Inferior parietal cortex (tissue), 1 donor: ENCODE measurements around the gene OR8K1.

Experiments used
- DNase-seq: peaks from one replicate; pipeline ENCODE4 v3.0.0-alpha.2; 2016; ENCODE audit errors: extremely low spot score

OR8K1 gene

GRCh38 chr11:56345739-56346138, at the start of gene OR8K1:
Gene OR8K1, plus strand, starts transcription at chr11:56346039. Its CDS starts 0 bp downstream, at chr11:56346039.
- DNase-seq = no peak

DNA sequence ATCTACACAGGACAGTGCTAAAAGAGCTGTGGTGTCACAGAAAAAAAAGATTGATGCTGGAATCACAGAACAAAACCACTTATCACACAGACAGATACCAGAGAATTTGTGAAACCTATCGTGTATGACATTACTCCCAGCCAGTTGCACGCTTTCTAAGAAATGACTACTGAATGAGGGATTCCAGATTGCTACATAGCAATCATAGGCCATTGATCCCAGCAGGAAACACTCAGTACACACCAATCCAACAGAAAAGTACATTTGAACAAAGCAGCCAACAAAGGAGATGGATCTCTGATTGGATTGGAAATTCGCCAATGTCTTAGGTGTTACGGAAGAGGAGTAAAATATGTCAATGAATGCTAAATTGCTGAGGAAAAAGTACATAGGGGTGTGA, 48.9 kb upstream of the OR8K1 start:
- DNase-seq = no peak

DNA sequence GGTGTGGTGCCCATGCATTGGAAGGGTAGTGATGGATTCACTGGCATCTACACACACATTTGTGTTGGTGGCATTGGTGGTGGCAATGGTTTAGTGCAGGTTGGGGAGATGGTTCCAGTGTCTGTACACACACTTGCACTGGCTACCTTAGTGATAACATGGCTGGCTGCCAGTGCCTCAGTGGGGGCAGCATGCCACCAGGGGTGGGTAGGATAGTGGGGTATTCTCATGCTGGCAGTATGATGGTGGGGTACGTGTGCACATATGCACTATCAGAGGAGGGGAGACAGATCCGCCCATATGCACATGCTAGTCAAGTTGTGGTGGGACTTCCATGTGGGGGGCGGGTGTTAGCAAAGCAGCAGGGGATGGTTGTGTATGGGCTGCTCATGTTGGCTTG, 38.0 kb upstream of the OR8K1 start:
- DNase-seq = no peak

- DNase-seq = no peak
Observed at GRCh38 chr11:56314844-56315243, 31.0 kb upstream of the OR8K1 start, which contains the start of gene OR8K3. Gene OR8K3, plus strand, starts transcription at chr11:56315144. Its CDS starts 3,163 bp downstream, at chr11:56318307.

DNA sequence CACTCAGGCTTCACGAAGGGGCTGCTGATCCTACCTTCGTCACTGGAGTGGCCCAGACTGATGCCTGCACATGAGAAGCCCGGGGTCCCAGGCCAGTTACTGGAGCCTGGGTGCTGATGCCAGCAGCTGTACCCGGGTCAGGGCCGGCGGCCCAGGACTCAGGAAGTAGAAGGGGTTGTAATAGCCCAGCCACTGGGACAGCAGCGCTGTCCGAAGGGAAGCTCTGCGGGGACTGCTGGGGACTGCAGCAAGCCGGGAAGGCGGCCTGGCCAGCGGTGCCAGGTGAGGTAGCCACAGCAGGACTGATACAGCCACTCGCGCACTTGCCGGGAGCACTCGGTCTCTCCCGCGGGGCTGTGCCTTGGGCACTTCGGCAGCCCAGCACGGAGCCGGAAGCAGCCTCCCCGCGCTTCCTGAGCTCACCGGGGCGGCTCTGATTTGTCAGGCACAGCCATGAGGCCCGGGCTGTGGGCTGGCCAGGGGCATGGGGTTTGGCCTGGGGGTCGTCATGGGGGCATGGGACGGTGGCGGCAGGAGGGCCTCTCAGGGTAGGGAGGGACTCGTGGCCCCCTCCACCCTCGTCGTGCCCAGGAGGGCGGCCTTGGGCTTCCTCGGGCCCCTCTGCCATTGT, 13.9 kb upstream of the OR8K1 start:
- DNase-seq = no peak

DNA sequence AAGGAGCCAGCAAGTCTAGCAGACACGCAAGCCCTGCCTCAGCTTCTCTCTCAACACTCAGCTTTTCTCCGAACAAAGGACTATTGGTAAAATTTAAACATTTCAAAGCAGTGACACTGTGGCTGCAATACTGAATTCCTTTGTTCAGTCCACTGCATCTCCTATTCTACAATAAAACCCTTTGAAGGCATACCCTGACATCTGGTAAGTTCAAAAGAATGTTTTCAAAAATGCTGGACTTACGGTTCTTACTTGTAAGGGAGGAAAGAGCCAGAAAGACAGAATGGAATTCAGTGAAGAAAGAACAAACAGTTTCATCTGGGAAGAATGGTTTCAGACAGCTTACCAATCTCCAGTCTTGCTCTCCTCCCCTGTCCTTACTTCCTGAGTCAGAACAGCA, 12.7 kb upstream of the OR8K1 start:
- no peak for DNase-seq

DNA sequence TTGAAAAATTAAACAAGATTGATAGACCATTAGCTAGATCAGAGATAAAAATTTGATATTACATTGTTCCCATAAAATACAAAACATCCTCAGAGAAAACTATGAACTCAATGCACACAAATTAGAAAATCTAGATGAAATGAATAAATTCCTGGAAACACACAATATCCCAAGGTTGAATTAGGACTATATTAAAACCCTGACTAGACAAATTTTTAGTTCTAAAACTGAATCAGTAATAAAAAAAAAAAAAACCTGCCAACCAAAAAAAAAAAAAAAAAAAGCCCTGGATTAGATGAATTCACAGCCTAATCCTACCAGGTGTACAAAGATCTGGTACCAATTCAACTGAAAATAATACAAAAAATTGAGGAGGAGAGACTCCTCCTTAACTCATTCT, 5.5 kb upstream of the OR8K1 start:
- no peak for DNase-seq

- no peak for DNase-seq
Observed at GRCh38 chr11:56353991-56354390, 8.2 kb downstream of the OR8K1 start, which contains the start of gene OR8J1. Gene OR8J1, plus strand, starts transcription at chr11:56354291. Its CDS starts 5,956 bp downstream, at chr11:56360247.

DNA sequence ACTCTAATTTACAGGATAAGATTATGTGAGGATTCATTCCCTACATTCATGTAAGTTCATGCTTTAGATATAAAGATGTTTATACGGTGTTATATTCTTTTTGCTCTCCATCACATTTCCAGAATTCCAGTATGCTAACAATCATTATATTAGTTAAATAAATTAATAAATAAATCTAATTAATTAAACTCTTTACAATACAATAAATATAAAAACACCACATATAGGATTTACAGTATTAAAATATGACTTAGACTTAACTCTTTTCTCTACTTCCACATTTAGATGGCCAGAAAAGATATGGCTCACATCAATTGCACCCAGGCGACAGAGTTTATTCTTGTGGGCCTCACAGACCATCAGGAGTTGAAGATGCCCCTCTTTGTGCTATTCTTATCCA, 29.5 kb downstream of the OR8K1 start, which contains the start of gene OR8U1:
Gene OR8U1 (plus strand): TSS at position 301 of the 400 bp plus-strand sequence. CDS start 0 bp downstream, at position 301.
- no peak for DNase-seq

GRCh38 chr11:56380120-56380519, 34.3 kb downstream of the OR8K1 start:
- DNase-seq = no peak

- no peak for DNase-seq
Observed at GRCh38 chr11:56394381-56394780, 48.5 kb downstream of the OR8K1 start.

GRCh38 chr11:56396047-56396446, 50.2 kb downstream of the OR8K1 start:
- no peak for DNase-seq
